SK-N-SH (cell line): ENCODE data around the gene IL20RB.

Experiments used
- CHD2 ChIP-seq: fragments of 150-350 bp; IDR thresholded peaks from 2 replicates; pipeline ENCODE4 v1.6.1; 2018; ENCODE audit warnings: low read length; ENCODE audit not compliant: partially characterized antibody
- EP300 ChIP-seq, 2 experiments: IDR thresholded peaks; 2 replicates each; pipeline versions ENCODE4 v1.4.0 to v1.6.1; 2012; ENCODE audit warnings: borderline replicate concordance in 1 of 2, low read depth in 1 of 2, low read length in 1 of 2
- EZH2phosphoT487 ChIP-seq: fragments of 200-600 bp; sonication (generic); IDR thresholded peaks from 2 replicates; pipeline ENCODE4 v1.6.1; 2017; ENCODE audit warnings: low read depth, mixed run types, mild to moderate bottlenecking, antibody characterized with exemption, moderate library complexity, borderline replicate concordance
- FOXM1 ChIP-seq: IDR thresholded peaks from 2 replicates; pipeline ENCODE4 v1.4.0; 2012; ENCODE audit warnings: low read depth, mild to moderate bottlenecking
- JUND ChIP-seq: IDR thresholded peaks from 2 replicates; pipeline ENCODE4 v1.4.0; 2012
- RAD21 ChIP-seq: IDR thresholded peaks from 2 replicates; pipeline ENCODE4 v1.6.1; 2012; ENCODE audit warnings: mild to moderate bottlenecking, low read length
- RFX5 ChIP-seq: IDR thresholded peaks from 2 replicates; pipeline ENCODE4 v1.6.1; 2012; ENCODE audit warnings: mild to moderate bottlenecking, improper control_type of control experiment, low read length
- SIN3A ChIP-seq: IDR thresholded peaks from 2 replicates; pipeline ENCODE4 v1.6.1; 2012; ENCODE audit warnings: low read depth, mild to moderate bottlenecking, low read length, moderate library complexity, borderline replicate concordance
- SMC3 ChIP-seq: IDR thresholded peaks from 2 replicates; pipeline ENCODE4 v1.6.1; 2012; ENCODE audit warnings: low read depth, low read length, improper control_type of control experiment
- TF ChIP-seq, protein P1 (sequence below): fragments of 200-600 bp; sonication (generic); IDR thresholded peaks from 2 replicates; pipeline ENCODE4 v1.6.1; 2017; ENCODE audit warnings: antibody characterized with exemption, mild to moderate bottlenecking, moderate library complexity
- TF ChIP-seq, protein P2 (sequence below): IDR thresholded peaks from 2 replicates; pipeline ENCODE4 v1.4.0; 2012; ENCODE audit warnings: low read depth, borderline replicate concordance
- TF ChIP-seq, protein P3 (sequence below): fragments of 150-350 bp; IDR thresholded peaks from 2 replicates; pipeline ENCODE4 v1.6.1; 2017; ENCODE audit warnings: antibody characterized with exemption, low read length, low read depth, borderline replicate concordance

DNA sequence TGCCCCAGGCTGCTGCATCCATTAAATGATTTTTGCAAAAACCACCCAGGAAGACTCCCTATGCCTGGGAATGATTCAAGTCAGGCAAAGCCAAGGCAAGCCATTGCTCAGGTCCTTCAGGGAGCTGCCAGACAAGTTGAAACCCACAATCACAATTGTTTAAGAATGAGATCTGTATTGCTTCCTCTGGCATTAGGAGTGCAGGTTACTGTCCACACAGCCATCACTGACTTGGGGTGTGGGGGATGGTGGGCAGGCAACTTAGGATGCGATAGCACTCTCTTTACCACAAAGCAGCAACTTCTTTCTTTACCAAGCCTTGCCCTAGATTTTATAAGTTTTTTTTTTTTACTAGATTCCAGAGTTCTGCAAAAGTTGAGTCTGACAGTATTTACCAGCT, 15.0 kb upstream of the IL20RB start:
- TF ChIP-seq SMC3: no peak
- TF ChIP-seq, protein P1, sequence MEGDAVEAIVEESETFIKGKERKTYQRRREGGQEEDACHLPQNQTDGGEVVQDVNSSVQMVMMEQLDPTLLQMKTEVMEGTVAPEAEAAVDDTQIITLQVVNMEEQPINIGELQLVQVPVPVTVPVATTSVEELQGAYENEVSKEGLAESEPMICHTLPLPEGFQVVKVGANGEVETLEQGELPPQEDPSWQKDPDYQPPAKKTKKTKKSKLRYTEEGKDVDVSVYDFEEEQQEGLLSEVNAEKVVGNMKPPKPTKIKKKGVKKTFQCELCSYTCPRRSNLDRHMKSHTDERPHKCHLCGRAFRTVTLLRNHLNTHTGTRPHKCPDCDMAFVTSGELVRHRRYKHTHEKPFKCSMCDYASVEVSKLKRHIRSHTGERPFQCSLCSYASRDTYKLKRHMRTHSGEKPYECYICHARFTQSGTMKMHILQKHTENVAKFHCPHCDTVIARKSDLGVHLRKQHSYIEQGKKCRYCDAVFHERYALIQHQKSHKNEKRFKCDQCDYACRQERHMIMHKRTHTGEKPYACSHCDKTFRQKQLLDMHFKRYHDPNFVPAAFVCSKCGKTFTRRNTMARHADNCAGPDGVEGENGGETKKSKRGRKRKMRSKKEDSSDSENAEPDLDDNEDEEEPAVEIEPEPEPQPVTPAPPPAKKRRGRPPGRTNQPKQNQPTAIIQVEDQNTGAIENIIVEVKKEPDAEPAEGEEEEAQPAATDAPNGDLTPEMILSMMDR: no peak
- TF ChIP-seq EP300 (IDR thresholded peaks at IDR 0.05; ENCODE audit: borderline replicate concordance in 1 of 2, low read depth in 1 of 2, low read length in 1 of 2): no peak
- no peak for TF ChIP-seq JUND
- TF ChIP-seq RFX5: no peak
- no peak for TF ChIP-seq EZH2phosphoT487
- TF ChIP-seq, protein P2, sequence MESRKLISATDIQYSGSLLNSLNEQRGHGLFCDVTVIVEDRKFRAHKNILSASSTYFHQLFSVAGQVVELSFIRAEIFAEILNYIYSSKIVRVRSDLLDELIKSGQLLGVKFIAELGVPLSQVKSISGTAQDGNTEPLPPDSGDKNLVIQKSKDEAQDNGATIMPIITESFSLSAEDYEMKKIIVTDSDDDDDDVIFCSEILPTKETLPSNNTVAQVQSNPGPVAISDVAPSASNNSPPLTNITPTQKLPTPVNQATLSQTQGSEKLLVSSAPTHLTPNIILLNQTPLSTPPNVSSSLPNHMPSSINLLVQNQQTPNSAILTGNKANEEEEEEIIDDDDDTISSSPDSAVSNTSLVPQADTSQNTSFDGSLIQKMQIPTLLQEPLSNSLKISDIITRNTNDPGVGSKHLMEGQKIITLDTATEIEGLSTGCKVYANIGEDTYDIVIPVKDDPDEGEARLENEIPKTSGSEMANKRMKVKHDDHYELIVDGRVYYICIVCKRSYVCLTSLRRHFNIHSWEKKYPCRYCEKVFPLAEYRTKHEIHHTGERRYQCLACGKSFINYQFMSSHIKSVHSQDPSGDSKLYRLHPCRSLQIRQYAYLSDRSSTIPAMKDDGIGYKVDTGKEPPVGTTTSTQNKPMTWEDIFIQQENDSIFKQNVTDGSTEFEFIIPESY: no peak
- no peak for TF ChIP-seq RAD21
- TF ChIP-seq FOXM1: no peak
- TF ChIP-seq CHD2: no peak
- TF ChIP-seq SIN3A: no peak
- TF ChIP-seq, protein P3, sequence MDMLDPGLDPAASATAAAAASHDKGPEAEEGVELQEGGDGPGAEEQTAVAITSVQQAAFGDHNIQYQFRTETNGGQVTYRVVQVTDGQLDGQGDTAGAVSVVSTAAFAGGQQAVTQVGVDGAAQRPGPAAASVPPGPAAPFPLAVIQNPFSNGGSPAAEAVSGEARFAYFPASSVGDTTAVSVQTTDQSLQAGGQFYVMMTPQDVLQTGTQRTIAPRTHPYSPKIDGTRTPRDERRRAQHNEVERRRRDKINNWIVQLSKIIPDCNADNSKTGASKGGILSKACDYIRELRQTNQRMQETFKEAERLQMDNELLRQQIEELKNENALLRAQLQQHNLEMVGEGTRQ: no peak
